Cerebellar nuclear complex (tissue), 1 donor: ENCODE data around the gene TEX2.

Source experiments
- DNase-seq, 2 experiments: peaks; one replicate each; lab custom pipeline; 2025; lab: John Stamatoyannopoulos, UW

Gene TEX2

GRCh38 chr17:64158831-64159590 lies 104.0 kb downstream of the TEX2 start:
- no peak for DNase-seq

DNA sequence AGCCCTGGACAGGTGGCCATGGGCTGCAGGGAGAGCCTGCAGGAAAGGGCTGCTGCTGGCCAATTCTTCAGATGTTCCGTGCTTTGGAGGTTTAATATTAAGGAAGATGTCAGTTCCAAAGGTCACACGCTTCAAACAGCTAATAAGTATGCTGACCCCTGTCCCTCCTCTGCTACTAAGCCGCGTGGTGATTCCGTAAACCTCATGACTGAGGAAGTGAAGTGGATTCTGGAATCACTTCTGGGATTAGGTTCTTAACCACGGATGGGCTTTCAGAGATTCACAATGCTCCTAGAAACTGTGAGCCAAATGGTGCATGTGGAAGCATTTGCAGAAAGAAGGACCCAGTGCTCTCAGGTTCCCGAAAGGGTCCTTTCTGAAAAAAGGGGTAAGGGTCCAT lies 104.7 kb downstream of the TEX2 start:
- DNase-seq: no peak

GRCh38 chr17:64157669-64158180 lies 105.3 kb downstream of the TEX2 start:
- no peak for DNase-seq

DNA sequence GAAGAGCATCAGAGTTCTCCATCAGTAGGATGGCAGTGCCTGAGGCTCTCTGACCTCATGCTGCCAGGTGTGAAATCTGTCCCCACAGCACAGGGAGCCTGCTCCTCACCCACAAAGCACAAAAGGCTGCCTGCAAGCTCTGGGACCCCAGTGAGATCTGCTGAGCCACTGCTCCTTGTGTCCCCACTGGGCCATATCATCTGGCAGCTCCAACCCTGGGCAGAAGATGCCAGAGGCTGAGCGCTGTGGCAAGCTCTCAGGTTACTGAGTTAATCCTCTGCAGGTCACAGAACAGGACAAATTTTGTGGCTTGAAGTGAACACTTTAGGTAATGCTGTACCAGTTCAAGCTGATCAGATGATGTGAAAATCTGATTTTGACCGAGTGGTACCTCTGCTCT lies 106.4 kb downstream of the TEX2 start:
- no peak for DNase-seq

DNA sequence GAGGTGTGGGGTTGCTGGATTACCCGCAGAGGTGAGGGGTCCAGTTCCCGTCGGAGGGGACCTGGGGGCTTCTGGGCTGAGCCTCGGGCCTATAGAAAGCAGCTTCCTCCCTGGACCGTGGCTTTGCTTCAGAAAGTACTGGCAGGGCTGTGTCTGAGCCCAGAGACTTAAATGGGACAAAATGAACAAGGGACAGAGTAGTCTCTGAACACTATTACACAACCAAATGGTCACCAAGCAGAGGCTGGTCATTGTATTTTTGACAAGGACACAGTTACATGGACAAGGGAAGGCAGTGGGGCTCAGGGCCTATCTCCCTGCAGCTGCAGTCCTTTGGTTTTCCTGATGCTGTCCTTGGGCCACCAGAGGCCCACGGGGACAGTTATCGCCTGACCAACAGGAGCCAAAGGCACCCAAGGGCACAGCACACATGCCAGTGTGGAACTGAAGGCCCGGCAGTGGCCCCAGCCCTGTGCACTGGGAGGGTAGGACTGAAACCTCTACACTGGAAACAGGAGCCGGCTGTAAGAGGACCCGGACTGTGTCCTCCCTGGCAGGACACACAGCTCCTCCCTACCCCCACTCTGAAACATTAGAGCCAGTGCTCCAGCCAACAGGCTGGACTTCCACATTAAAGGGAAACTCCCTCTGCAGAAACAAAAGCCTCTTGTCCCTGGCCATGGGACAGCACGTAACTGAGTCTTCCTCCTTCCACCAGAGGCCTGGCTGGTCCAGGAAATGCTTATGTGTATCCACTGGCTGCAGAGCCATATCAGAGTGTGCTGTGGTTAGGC lies 107.1 kb downstream of the TEX2 start:
- DNase-seq: no peak

DNA sequence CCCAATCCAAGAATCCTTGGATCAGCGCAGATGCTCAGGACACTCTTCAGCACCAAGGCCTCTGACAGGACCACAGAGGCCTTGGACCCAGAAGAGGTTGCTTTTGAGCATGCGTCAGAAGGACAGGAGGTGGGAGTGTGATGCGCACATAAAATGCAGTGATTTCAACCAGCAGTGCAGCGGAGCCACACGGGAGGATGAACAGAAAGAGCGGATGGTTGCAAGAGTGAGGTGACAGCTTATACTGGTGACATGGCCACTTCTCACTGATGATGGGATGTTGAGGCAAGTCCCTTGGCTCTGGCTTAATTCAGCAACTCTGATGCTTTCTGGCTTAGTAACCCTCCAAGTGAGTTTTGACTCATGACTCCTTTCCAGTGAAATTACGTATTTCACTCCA lies 107.9 kb downstream of the TEX2 start:
- DNase-seq: no peak

GRCh38 chr17:64154717-64155116 lies 108.3 kb downstream of the TEX2 start:
- no peak for DNase-seq

DNA sequence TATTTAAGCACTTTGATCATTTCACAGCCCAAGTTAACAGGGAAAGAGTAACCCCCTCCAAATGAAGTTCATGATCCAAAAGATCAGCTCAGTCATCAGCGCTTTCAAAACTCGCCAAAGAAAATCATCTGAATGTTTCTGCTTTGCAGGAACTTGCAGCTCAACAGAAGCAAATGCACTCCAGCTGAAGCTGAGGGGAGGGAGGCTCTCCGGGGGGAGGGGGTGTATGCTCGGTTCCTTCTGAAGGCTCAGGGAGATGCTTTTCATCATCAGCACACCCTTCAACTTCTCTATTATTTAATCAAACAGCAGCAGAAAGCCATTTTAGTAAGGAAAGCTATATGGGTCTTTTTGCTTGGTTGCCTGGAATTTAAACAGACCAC lies 108.8 kb downstream of the TEX2 start:
- DNase-seq: no peak

GRCh38 chr17:64153565-64154312 lies 109.3 kb downstream of the TEX2 start:
- no peak for DNase-seq

GRCh38 chr17:64152428-64153125 lies 110.5 kb downstream of the TEX2 start:
- no peak for DNase-seq

- DNase-seq: no peak
Observed at GRCh38 chr17:64151016-64151368, 112.1 kb downstream of the TEX2 start.

DNA sequence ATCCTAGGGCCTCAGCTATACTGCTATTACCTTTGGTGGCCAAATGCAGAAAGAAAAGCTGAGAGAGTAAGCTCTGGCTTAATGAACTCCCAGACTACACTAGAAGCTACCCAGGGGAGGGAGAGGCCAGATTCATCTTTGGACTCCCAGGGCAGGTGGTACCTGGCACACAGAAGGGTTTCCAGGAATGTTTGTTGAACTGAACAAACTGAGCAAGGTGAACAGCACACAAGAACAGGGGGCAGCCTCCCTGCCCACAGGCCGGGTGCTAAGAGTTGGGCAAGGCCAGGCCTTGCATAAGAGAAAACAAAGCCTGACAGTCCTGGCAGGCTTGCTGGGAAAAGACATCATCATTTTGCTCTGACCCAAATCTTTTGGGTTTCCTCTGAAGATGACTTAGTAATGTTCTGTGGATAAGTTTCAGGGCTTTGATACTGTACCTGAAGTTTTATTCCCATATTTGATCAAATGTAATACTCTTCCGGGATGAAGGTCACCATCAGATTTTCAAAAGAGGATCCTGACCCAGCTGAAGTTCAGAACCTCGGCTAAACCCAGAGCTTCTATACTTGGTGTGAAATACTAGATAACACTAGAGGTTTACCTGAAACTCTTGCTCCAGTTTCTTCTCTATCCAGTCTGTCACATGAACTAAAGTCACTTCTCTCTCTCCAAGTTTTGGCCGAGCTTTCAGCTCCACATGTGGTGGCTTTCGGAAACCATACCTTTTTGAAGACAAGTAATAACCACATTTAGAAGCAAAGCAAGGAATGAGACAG lies 112.6 kb downstream of the TEX2 start:
- no peak for DNase-seq

DNA sequence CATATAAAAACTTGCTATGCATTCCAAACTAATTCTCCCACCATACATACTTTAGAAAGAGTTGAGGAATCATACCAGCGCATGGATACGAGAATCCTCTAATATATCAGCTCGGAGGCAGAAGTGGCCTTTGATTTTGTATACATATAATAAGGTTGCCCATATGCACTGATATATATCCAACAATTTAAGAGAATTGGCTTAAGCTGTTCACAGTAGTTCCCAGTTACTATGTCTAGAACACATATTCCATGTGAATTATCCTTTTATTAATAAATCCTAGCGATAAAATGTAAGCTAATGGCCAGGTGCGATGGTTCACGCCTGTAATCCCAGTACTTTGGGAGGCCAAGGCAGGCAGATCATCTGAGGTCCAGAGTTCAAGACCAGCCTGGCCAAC lies 113.9 kb downstream of the TEX2 start:
- DNase-seq: no peak

DNA sequence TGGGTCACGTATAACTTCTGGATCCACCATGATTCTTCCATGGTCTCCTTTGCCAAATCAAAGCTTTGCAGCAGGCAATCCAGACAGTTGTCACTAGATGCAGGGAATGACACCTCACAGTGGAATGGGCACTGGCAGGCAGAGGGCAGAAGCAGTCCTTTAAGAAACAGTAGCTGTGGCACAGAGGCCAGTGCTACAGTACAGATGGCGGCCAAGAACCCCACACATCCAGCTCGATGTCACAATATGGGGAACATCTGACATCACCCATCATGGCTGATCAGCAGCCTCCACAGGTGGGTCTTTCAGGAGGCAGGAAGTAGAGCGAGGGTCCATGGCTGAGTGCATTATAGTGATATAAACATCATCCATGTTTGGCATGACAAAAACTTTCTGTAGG lies 114.4 kb downstream of the TEX2 start:
- no peak for DNase-seq

GRCh38 chr17:64148017-64148631 lies 114.9 kb downstream of the TEX2 start:
- DNase-seq: no peak

DNA sequence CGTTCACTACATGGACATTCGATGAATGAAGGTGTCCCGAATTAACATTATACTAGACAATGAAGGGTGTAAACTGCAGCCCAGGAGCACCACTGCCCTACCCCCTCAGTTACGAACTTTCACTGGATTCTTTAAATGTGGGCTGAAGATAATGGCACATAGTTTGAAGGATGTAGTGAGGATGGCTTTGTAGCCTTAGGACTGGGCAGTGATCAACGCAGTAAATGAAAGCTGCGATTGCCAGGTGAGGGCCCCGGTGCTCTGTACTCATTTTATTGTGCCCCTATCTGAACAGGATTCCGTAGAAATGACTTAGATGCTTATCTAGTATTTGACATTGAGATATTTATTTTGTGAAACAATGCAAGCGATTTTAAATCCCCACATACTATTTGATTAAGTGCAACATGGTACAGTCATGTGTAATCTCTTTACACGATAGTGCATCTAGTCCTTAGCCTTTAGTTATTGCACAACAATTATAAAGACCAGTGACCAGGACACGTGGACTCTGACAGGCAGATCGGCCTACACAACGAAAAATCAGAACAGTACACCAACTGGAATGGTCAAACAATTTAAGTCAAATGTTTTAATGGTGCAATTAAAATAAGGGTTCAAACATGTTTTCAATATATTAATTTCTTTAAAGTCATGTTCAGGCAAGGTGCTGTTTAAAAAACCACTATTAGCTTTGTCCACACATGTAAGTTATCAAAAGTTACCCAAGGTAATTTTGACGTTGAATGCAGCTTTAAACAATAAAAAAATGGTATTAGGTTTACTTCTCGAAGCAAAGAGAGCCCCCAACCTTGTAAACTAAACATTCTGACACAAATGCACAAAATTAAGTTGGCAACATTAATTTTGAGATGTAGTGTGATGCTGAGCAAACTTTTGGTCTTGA lies 115.7 kb downstream of the TEX2 start:
- DNase-seq: no peak

- DNase-seq: peak in 1 of 2 experiments; percentile 21
Observed at GRCh38 chr17:64146418-64147109, 116.5 kb downstream of the TEX2 start.

DNA sequence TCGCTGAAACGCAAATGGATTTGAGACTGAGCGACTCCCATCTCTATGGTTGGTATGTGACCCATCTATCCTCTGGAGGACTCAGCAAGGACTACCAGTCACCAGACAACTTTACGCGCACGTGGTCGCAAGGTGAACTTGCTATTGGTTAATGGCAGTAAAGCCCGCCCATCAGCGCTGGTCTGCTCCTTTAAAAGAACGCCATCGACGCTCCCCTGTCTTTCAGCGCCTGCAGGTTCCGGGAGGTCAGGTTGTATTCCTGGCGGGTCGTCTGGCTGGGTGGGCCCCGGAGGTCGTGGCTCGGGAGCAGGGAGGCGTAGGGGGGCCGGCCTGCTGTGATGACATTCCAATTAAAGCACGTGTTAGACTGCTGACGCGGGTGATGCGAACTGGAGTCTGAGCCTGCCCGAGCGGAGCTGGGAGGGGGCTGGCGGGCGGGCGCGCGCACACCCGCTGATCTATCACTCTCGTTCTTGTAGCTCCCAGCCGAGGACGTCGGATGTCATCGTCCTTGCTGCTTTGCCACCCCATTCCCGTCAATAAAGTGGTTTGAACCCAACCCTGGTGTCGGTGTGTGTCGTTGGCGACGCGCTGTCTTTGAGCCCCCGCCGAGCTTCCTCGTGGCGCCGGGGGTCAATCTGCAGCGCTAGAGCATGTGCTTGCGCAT lies 117.2 kb downstream of the TEX2 start:
- DNase-seq: peak; percentile 96 to 98

GRCh38 chr17:64145375-64145750 lies 117.7 kb downstream of the TEX2 start:
- DNase-seq: no peak
